Activated CD4-positive, alpha-beta T cell treated with anti-CD3 and anti-CD28 coated beads for 4 hours (primary cell): ENCODE data around the gene NGEF.
"Not testable (repeated sequence)": the region's sequence is repeated elsewhere in the genome, so short reads cannot be mapped to it uniquely, and the experiment has no call there.

Experiments
- DNase-seq, 2 donors: peaks; one replicate each; pipeline ENCODE4 v3.0.0-alpha.2; 2020

The NGEF gene

DNA sequence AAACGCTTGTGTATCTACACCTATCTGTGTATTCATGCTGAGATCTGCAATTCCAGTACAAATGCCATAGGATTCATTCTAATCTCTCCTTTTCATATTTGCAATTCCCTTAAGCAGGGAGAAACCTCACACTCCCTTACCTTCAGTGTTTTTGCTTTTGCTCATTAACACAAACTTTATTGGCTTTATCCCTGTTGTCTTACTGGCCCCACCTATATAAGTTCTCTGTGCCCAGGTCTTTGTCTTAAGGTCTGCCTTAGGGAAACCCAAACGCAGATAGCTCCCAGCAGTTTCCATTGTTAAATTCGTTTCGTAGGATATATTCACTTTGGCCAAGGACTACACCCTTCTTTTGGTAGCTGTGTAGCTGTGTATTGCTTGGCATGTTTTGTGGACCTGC, 147.0 kb downstream of the NGEF start:
- DNase-seq: no peak

DNA sequence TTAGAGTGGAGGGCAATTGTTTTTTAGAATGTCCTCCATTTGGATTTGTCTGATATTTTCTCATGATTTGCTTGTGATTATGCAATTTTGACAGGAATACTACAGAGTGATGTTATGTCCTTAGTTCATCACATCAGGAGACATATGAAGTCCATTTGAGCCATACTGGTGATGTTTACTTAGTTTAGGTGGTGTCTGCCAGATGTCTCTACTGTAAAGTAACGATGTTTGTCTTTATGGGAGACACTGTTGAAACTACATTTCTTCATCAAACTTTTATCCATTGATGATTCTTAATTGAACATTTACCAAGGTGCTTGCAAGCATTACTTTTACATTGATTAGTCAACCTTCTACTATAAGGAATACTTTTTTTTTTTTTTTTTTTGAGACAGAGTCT, 147.9 kb downstream of the NGEF start:
- no peak for DNase-seq

DNA sequence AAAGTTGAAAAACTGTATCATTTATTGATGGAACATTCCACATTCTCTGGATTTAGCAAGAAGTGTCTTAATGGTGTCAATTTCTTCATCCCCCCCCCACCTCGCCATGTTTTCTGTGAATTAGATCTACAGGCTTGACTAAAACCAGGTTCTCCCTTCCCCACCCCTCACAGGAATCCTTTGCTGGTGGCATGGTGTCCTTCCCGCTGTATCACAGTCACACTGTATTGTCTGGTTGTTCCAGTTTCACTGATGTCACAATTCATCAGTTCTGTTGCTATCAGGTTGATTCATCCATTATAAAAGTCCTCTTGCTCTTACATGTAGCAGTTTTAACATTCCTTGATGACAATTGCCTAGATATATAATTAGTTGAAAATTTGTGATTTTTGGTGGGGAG, 149.1 kb downstream of the NGEF start:
- no peak for DNase-seq

DNA sequence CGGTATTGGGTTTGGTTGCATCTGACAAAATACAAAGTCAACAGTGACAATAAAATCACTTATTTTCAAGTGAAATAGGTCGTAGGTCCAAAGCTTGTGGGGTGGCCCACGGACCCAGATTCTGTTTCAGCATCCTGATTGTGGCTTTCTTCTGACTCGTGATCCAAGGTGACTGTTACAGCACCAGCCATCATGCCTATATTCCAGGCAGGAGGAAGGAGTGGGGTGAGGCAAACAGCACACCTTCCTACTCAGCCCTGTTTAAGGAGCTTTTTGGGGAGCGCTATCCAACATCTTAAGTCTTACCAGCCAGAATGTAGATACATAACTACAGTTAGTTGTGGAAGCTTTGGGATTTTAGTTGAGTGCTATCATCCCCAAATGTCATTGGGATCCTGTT, 151.7 kb downstream of the NGEF start:
- DNase-seq: no peak

DNA sequence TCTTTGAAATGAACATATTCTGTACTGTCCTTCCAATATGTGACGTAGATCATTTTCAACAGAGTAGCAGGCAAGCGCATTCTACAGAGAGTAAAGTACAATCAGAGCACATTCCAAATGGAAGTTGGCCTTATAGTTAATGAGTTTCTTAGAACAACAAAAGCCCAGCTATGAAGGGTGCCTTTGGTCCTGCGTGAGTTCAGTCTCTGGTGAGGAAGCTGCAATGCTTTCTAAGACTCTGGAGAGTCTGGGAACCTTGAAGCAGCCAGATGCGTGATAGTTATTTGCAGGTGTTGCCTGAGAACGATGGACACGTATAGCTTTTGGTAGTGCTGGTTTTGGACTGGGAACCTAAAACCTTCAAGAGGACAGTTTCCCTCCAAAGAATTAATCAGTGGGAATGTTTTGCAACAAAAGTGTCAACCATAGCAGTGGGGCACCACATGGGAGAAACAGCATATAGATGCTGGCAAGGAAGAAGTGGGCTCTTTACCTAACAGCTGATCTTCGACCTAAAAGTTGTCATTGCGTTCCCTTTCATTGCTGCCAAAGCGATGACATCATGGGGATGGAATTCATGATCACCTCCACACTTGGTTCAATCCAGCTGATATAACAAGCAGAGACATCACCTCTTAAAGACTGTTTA, 152.3 kb downstream of the NGEF start:
- no peak for DNase-seq

DNA sequence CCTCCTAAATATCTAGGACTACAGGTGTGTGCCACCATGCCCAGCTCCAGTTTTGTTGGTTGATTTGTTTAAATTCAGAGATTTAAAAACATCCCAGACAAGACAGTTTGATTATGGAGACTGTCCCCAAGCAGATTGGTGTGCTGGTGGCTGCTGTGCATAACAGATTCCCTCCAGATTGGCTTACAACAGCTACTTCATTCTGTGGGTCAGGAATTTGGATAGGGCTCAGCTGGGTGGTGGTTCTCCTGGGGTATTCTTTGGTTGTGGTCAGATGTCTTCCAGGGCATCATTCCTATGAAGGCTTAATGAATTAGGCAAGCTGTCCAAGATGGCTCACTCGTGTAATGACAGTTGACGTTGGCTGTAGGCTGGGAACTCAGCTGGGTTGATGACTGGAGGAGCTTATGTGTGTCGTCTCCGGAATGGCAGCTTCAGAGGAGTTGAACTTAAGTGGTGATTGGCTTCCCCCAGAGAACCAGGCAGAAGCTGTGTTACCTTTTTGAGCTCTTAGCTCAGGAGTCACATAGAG, 153.6 kb downstream of the NGEF start:
- no peak for DNase-seq

DNA sequence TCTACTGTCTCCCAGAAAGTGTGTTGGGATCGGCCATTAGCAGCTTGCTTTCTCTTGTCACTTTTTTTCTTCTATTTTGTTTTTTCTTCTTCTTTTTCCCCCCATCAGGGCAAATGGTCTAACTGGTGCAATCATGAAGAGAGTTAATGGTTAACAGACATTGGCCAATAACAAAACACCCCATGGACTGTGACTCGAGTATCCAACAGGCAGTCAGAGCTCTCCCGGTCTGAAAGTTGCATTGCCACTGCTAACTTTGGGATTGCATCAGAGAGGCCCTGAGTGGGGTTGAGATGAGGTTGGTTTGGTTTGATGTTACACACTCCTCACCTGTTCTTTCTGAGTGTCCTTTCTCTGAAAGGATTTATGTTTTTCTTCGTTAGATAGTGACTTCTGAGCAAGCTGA, 155.9 kb downstream of the NGEF start:
- no peak for DNase-seq

DNA sequence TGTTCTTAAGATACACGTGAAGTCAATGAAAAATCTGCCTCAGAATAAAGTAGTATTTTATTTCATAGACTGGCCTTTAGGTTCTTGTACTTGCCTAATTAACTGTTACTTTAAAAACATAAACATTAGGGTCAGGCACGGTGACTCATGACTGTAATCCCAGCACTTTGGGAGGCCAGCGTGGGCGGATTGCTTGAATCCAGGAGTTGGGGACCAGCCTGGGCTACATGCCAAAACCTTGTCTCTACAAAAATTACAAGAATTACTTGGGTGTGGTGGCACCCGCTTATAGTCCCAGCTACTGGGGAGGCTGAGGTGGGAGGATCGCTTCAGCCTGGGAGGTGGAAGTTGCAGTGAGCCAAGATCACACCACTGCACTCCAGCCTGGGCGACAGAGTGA, 159.0 kb downstream of the NGEF start:
- DNase-seq: no peak

DNA sequence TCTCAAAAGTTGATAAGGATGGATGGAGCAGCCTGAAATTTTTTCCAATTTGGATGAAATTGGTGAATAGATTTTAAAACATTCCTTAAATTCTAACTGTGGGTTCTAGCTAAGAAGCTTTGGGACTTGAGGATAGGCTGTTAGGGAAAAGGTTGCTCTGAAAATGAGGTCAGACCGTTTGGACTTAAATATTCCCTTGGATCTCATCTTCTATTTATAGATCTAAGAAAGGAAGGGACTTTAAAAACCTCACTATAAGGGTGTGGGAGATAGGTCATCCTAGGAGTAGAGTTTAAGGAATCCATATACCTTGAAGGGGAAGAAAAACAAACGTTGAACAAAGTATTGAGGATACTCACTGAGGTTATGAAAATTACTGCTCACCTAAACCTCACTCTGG, 160.4 kb downstream of the NGEF start:
- no peak for DNase-seq

DNA sequence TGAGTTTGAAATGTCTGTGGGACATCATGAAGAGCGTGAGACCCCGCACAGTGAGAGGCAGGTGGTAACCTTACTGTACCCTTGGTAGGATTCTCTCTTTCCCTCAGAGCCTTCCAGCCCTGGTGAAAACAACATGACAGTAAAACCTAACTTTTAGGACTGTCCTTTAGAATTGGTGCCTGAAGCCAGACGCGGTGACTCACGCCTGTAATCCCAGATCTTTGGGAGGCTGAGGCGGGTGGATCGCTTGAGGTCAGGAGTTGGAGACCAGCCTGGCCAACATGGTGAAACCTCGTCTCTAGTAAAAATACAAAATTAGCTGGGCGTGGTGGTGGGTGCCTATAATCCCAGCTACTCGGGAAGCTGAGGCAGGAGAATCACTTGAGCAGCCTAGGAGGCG, 161.0 kb downstream of the NGEF start:
- not testable (repeated sequence) for DNase-seq

DNA sequence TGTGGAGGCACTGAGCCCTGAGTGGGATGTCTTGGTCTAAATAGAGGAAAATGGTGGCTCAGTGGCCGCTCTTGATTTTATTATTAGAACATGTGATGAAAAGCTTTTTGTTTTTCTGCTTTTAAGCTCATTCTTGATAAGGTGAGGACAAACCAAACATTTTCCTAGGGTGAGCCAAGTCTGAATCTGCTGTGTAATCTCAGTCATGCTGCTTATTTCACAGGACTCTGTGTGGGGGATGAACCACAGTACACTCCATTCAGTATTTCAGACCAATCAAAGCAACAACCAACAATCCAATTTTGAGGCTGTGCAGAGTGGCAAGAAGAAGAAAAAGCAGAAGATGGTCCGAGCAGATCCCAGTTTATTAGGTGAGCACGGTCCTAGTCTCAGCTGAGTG, 163.0 kb downstream of the NGEF start:
- DNase-seq: no peak

DNA sequence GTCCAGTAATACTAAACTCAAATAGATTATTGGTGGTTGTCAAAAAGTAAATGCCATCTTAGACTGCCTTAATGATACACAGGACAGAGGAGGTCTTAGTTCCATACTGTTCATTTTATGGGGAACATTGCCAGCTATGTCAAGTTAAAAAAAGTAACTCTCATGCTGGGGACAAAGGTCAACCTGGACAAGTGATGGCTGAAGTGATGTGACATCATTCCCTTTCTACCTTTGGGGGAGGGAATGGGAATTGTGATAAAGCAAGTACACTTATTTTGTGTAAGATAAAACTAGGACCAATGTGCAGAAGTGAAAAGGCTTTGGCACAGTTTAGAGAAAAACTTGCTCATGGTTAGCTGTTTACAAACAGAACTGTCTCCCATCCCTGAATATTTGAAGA, 167.0 kb downstream of the NGEF start:
- DNase-seq: no peak

DNA sequence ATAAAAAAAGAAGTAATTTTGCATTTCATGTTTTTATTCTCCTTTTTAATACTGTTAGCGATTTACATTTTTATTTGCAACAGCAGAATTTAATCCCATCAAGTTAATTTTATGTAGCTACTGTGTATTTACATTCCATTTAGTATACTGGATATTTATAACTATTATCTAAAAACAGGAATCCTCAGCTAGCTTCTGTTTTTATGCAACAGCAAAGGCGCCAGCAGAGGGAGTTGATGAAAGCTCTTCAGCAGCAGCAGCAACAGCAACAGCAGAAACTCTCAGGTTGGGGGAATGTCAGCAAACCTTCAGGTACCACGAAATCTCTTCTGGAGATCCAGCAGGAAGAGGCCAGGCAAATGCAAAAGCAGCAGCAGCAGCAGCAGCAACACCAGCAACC, 169.2 kb downstream of the NGEF start:
- no peak for DNase-seq

DNA sequence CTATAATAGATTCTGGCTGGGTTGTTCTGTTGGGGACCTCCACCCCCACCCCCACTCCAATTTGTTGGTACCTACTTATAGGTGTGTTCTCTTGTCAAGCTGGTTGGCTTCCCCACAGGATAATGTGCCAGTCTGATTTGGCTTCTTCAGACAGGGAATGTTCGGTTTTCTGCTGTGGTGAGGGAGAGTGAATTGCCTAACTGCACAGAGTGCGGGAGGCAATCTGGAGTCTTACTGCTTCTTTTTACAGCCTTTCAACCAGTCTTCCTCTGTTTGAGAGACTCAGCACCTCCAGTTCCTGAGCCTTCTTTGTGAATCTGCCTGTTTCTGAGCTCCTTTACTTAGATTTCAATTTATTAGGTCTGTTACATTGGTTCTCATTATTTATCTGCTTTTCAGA, 170.4 kb downstream of the NGEF start:
- DNase-seq: no peak

DNA sequence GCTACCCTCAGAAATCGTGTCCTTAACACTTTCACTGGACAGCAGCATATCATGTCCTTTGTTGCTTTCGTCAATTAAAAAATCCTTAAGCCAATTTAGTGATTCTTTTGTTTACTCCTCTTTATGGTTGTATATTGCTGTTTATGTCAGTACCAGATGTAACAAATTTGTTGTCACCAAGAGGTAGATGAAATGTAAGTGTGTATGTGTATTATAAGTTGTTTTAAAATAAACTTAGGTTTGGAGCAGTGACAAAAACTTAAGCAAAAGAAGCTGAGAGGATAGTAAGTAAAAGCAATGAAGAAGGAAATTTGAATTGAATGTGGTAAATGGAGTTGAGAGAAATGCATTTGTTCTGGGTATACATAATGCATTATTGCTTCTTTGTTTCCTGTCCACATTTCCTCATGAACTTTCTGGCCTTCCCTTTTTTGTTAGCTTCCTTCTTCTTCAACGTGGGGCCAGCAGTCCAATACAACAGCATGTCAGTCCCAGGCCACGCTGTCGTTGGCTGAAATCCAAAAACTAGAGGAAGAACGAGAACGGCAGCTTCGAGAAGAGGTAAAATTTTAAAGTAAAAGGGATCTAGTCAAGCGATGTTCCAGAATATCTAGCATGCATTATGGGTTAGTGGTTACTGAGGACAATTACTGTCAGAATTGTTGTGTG, 173.5 kb downstream of the NGEF start:
- no peak for DNase-seq

DNA sequence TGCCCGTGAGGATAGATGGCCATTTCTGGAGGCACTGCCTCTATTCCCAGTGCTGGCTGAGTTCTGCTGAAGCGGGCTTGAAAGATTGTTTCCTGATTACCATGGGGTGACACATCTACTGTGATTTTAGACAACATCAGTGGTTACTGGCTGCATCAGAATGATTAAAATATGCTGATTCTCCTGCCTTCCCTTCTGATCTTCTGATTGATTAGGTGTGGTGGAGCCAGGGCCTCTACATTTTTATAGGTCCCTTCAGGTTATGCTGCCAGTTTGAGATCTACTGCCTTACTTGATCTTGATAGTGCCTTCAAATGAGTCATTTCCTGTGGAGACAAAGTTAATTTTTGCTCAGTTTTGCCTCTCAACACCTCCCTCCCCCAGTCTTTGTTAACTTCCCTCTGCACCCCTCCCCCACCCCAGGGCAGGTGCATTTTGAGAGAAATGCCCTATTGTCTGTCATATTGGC, 174.6 kb downstream of the NGEF start:
- peak; percentile 66 to 68 for DNase-seq

DNA sequence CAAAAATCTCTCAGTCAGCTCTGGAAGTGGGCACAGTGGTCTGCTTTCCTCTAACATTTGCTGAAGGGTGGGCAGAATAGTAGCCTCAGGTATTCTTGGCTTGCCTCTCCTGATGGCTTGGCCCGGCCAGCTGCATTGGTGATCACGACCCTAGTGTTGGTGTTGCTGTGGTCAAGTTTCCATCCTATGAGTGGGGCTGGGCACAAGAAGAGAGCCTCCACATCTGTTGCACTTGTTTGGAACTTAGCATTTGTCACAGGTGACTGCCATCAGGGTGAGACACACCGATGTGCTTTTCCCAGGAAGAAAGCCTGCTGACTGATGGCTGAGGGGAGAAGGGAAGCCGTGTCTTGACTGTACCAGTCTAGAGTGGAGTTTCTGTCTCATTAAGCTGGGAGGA, 176.1 kb downstream of the NGEF start:
- no peak for DNase-seq

DNA sequence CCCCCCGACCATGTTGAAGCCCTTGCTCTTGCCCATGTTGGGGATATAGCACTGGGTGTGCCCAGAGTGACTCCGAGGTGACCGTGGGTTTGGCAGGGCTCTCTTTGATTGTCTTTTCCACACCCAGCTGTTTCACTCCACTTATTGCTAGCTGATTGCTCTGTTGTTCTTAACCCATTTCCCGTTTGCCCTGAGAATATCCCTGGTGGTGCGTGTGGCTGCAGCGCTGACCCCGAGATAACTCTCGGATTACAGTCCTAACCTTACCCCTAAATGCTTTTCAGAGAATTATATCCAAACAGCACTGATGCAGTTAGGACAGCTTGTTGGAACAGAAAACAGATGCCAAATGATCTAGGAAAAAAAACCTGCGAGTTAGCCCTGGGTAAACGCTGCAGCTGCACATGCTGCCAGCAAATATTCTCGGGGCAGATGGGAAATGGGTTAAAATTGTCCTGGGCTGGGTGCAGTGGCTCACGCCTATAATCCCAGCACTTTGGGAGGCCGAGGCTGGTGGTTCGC, 177.3 kb downstream of the NGEF start:
- DNase-seq: no peak

DNA sequence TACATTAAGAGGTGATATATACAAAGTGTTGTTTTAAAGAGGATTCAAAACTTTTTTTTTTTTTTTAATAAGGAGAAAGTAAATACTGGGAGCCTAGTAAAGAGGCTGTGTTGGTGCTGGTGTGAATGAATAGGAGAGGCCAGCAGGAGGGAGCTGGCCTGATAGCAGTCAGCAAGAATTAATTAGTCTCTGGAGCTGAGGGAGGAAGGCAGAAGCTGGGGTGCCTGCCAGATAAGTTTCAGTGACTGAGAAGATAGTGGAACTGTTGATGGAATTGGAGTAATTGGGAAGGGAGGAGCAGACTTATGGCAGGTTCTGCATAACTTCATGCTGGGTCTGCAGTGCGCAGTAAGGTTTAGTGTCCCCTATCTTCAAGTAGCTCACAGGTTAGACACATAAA, 179.2 kb downstream of the NGEF start:
- DNase-seq: no peak

DNA sequence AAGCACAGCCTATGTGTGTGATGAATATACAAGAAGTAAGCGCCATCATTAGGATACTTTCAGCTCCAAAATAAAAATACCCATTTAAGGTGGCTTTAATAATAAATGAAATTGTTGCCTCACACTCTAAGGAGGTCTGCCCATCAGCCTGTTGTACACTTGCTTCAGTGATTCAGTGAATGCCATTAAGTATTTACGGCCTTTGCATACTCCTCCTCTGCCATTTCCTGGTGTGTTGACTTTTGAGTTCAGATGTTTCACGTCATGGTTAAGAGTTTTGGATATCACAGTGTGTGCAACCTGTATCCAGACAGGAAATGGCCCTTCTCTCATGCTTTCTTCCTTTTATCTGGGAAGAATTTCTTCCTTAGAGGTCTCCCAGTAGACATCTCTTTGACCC, 181.6 kb downstream of the NGEF start:
- DNase-seq: no peak

DNA sequence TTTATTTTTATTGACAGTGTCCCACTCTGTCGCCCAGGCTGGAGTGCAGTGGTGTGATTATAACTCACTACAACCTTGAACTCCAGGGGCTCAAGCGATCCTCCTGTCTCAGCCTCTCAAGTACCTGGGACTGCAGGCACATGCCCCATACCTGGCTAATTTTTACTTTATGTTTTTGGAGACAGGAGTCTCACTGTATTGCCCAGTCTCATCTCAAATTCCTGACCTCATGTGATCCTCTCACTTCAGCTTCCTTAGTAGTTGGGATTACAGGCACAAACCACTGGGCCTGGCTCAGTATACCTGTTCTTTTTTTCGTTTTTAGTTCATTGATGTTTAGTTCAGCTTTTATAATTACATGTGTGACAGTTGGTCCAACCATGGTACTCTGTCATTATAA, 183.1 kb downstream of the NGEF start:
- no peak for DNase-seq
